Breast epithelium (tissue), 4 donors: ENCODE measurements around the gene UGT1A7. TPM values are rescaled to one million over a fixed set of nuclear protein-coding genes. Genes with fewer than 3 reads are reported as not detected.

Source experiments
- DNase-seq, 2 donors: peaks; one replicate each; pipeline ENCODE4 v3.0.0-alpha.2; 2019; ENCODE audit warnings: low spot score in 2 of 2
- H3K27ac ChIP-seq, 2 donors: fragments of 200-600 bp; sonication (generic) in 1 of 2; one replicate each; pipeline ENCODE4 v1.5.1; 2016 to 2019; ENCODE audit warnings: mild to moderate bottlenecking in 1 of 2
- H3K27me3 ChIP-seq, 2 donors: fragments of 200-600 bp; sonication (generic) in 1 of 2; one replicate each; pipeline versions ENCODE4 v1.5.1 to v1.6.0; 2017 to 2019; ENCODE audit warnings: control low read depth in 1 of 2, mild to moderate bottlenecking in 1 of 2
- H3K36me3 ChIP-seq: fragments of 200-600 bp; one replicate; pipeline ENCODE4 v1.5.1; 2019
- H3K4me1 ChIP-seq, 2 donors: fragments of 200-600 bp; sonication (generic); one replicate each; pipeline ENCODE4 v1.5.1; 2016 to 2019; ENCODE audit warnings: control low read depth in 1 of 2
- H3K4me3 ChIP-seq, 3 donors: fragments of 200-600 bp; sonication (generic); 1 replicate in 2 of 3; 2 replicates in 1 of 3; pipeline ENCODE4 v1.5.1; 2016 to 2019; ENCODE audit warnings: mild to moderate bottlenecking in 3 of 3, moderate library complexity in 2 of 3
- H3K9me3 ChIP-seq, 2 donors: fragments of 200-600 bp; sonication (generic) in 1 of 2; one replicate each; pipeline ENCODE4 v1.5.1; 2016 to 2019; ENCODE audit warnings: control low read depth in 1 of 2
- CTCF ChIP-seq, 3 donors: fragments of 450-650 bp; IDR thresholded peaks; one replicate each; pipeline ENCODE4 v1.5.1; 2016 to 2017; ENCODE audit warnings: antibody characterized with exemption in 3 of 3, mild to moderate bottlenecking in 3 of 3, moderate library complexity in 3 of 3
- POLR2A ChIP-seq: fragments of 450-650 bp; IDR thresholded peaks from one replicate; pipeline ENCODE4 v1.6.1; 2016; ENCODE audit warnings: antibody characterized with exemption, mild to moderate bottlenecking, moderate library complexity
- POLR2AphosphoS5 ChIP-seq, 3 donors: sonication (generic); formaldehyde crosslinking; IDR thresholded peaks; one replicate each; pipeline ENCODE4 v1.6.1; 2017; ENCODE audit warnings: antibody characterized with exemption in 3 of 3
- intact Hi-C: fragments of 100-400 bp; cut with DNase I; formaldehyde crosslinking; loops from one replicate; pipeline ENCODE4 v1.15.1; 2023; ENCODE audit warnings: low total_unique reads
- total RNA-seq, 3 donors: library from RNA; depleted of rRNA; stranded (reverse); fragments of >200 nt; gene quantifications; one replicate each; pipeline ENCODE4 v1.1.0, GENCODE V29; 2016

The UGT1A7 gene
- total RNA-seq, 3 donors from 2014 or later = not detected

- Histone ChIP-seq H3K9me3 (no peaks in the 10 kb centered on the region), H3K27ac (no peak overlapping the region), H3K27me3 (no peaks in the 10 kb centered on the region), H3K4me3 (no peak overlapping the region), H3K4me1 (no peaks in the 10 kb centered on the region), H3K36me3 (no peaks in the 10 kb centered on the region)
- intact Hi-C loops = no loop called here
- DNase-seq = peak in 1 of 2 donors; percentile 8
- TF ChIP-seq POLR2AphosphoS5 (IDR thresholded peaks at IDR 0.05) (no peak), POLR2A (no peak), CTCF (IDR thresholded peaks at IDR 0.05) (no peak)
These were observed 116.8 kb downstream of the UGT1A7 start for GRCh38 chr2:233798335-233799086.

- TF ChIP-seq POLR2A = no peak
- no peak overlapping the region for H3K27ac ChIP-seq
- no peaks in the 10 kb centered on the region for H3K36me3 ChIP-seq
- intact Hi-C loops = no loop called here
- H3K9me3 ChIP-seq = no peaks in the 10 kb centered on the region
- DNase-seq = peak in 1 of 2 donors; percentile 7
- no peaks in the 10 kb centered on the region for H3K27me3 ChIP-seq
- no peaks in the 10 kb centered on the region for H3K4me1 ChIP-seq
- H3K4me3 ChIP-seq = no peak overlapping the region
These were observed 117.5 kb downstream of the UGT1A7 start for GRCh38 chr2:233799087-233799665.

GRCh38 chr2:233799716-233800115 is 118.0 kb downstream of the UGT1A7 start:
- no peak overlapping the region for H3K4me3 ChIP-seq
- H3K27me3 ChIP-seq = no peaks in the 10 kb centered on the region
- no peaks in the 10 kb centered on the region for H3K36me3 ChIP-seq
- intact Hi-C loops = no loop called here
- TF ChIP-seq POLR2AphosphoS5 (IDR thresholded peaks at IDR 0.05) (no peak), CTCF (IDR thresholded peaks at IDR 0.05) (no peak), POLR2A (no peak)
- DNase-seq = no peak
- no peaks in the 10 kb centered on the region for H3K9me3 ChIP-seq
- H3K27ac ChIP-seq = no peak overlapping the region
- no peaks in the 10 kb centered on the region for H3K4me1 ChIP-seq

- DNase-seq = peak in 1 of 2 donors; percentile 2
- intact Hi-C loops = no loop called here
- no peak for TF ChIP-seq POLR2AphosphoS5 (IDR thresholded peaks at IDR 0.05)
- TF ChIP-seq CTCF (IDR thresholded peaks at IDR 0.05) = no peak
- TF ChIP-seq POLR2A = no peak
- H3K9me3 ChIP-seq = no peaks in the 10 kb centered on the region
- no peaks in the 10 kb centered on the region for H3K4me1 ChIP-seq
- no peaks in the 10 kb centered on the region for H3K27me3 ChIP-seq
- no peaks in the 10 kb centered on the region for H3K36me3 ChIP-seq
- H3K27ac ChIP-seq = no peak overlapping the region
- no peak overlapping the region for H3K4me3 ChIP-seq
These were observed 118.5 kb downstream of the UGT1A7 start for GRCh38 chr2:233800208-233800607.

- DNase-seq = no peak
- Histone ChIP-seq H3K36me3 (no peaks in the 10 kb centered on the region), H3K27ac (no peak overlapping the region), H3K4me1 (no peaks in the 10 kb centered on the region), H3K9me3 (no peaks in the 10 kb centered on the region), H3K27me3 (no peaks in the 10 kb centered on the region), H3K4me3 (no peak overlapping the region)
- TF ChIP-seq POLR2AphosphoS5 (IDR thresholded peaks at IDR 0.05) = no peak
- TF ChIP-seq CTCF (IDR thresholded peaks at IDR 0.05) = no peak
- no peak for TF ChIP-seq POLR2A
- intact Hi-C loops = no loop called here
These were observed 119.8 kb downstream of the UGT1A7 start for GRCh38 chr2:233801357-233802131.
